HG02798 (cell line): ENCODE results near the gene KRTAP10-1.
"Not testable (repeated sequence)": the region's sequence is repeated elsewhere in the genome, so short reads cannot be mapped to it uniquely, and the experiment has no call there.

Experiments
- ATAC-seq: cut with Tn5 transposase; IDR thresholded peaks from one replicate; pipeline ENCODE4 v1.9.1; 2021; ENCODE audit warnings: mild to moderate bottlenecking; ENCODE audit not compliant: unreplicated experiment, poor library complexity

The KRTAP10-1 gene

GRCh38 chr21:44550807-44551206 is 10.8 kb upstream of the KRTAP10-1 start:
- ATAC-seq: no peak

- not testable (repeated sequence) for ATAC-seq
Observed at GRCh38 chr21:44550285-44550684, 10.3 kb upstream of the KRTAP10-1 start.

GRCh38 chr21:44549525-44550211 is 9.7 kb upstream of the KRTAP10-1 start:
- no peak for ATAC-seq

GRCh38 chr21:44548922-44549321 is 8.9 kb upstream of the KRTAP10-1 start:
- no peak for ATAC-seq

DNA sequence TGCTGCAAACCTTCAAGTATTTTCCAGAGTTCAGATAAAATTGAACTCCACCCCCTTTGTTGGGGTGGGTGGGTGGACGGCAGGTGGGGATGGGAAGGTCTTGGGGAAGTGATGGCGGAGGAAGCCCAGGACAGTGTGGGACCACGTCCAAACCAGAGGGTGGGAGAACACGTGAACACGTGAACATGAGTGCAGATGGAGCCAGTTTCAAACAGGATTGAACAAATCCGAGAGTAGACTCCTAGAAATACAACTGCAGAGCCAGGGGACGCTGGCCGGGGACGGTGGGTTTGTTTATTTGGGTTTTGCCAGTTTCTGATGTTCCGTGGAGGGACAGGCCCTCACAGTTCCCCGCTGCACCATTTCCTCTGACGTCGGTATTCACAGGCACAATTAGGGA is 8.4 kb upstream of the KRTAP10-1 start:
- ATAC-seq: no peak

- ATAC-seq: no peak
Observed at GRCh38 chr21:44547656-44548331, 7.8 kb upstream of the KRTAP10-1 start.

DNA sequence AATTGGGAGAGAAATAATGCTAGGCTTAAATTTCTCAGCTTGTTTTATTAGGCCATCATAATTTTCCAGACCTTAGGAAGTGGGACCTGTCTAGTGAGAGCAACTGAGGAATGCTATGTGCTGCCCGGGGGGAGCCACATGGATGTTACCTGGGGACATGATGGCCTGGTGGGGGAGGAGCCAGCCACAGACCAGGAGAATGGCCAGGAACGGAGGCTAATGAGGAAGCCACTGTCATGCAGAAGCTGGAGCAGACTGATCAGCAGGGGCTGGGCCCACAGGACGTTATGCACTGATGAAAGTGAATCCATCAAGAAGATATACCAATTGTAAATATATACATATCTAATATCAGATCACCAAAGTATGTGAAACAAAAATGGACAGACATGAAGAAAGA is 4.6 kb upstream of the KRTAP10-1 start:
- ATAC-seq: no peak

GRCh38 chr21:44542716-44543115 is 2.7 kb upstream of the KRTAP10-1 start:
- no peak for ATAC-seq

DNA sequence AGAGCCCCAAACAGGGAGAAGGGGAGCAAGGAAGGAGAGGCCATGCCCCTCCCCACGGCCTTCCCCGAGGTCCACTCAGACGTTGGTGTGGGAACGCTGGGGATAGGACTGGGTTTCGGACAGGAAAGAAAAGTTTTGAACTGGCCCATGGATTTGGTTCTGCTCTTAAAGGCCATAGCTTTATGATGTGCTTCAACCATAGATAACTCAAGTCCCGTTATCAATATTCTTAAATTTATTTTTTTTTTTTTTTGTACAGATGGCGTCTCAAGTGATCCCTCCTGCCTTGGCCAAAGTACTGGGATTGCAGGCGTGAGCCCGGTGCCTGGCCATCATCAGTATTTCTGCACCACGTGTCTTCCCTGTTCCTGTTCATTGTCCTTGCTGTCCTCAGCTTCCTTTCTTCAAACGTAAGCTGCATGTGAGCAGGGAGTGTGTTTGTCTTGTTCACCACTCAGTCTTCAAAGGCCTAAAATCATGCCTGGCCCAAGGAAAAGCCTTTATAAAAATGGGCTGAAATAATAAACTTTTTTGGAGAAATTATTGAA is 820 bp upstream of the KRTAP10-1 start:
- no peak for ATAC-seq

- no peak for ATAC-seq
Observed at GRCh38 chr21:44539046-44539445, 949 bp downstream of the KRTAP10-1 start.

DNA sequence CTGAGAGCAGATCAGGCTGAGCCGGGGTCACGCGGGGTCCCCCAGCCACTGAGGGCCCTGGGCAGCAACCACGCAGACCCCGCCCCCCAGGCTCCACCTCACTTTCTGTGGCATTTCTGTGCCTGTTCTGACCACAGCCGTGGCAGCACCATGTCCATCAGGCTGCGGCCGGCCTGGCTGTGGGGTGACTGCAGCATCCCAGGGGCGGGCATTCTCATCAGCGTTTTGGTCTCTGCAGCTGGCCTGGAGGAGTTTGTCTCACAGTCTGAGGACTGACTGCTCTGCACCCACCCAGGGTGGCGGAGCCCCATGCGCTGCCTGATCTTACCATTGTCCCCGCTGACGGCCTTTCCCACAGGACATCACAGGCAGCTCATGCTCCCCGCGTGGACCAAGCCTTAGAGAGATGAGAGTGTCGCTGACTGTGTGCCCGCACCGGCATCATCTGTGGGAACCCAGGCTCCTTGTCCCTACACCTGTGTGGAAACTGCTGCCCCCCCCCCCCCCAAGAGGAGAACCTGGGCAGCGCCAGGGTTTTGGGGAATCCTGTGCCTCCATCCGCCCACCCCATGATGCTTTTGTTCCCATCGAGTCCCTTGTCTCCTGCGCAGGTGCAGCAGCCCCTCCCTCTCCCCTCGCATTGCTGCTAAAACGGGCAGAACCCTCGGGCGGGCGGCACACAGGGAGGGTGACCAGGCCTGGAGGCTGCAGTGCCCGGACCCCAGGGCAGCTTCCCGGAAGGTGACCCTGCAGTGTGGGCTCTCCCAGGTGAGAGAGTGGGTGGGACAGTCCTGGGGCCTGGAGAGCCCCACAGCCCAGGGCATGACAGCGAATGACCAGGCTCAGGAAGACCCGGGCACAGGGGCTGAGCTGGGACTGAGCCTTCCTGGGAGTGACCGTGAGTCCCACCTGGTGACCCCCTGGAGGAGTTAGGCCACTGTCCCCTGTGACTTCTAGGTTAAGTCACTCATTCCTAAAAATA is 1.8 kb downstream of the KRTAP10-1 start:
- no peak for ATAC-seq

GRCh38 chr21:44535963-44536362 is 4.0 kb downstream of the KRTAP10-1 start:
- no peak for ATAC-seq

DNA sequence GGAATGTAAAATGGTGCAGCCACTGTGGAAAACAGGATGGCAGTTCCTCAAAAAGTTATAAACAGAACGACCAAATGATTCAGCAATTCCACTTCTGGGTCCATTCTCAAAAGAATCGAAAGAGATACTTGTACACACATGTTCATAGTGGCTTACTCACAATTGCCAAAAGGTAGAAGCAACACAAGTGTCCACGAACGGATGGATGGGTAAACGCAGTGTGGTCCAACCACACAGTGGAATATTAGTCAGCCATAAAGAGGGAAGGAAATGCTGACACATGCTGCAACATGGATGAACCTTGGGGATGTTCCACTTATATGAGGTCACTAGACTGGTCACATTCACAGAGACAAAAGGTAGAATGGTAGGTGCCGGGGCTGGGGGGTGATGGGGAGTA is 5.3 kb downstream of the KRTAP10-1 start:
- ATAC-seq: no peak

GRCh38 chr21:44533891-44534627 is 5.9 kb downstream of the KRTAP10-1 start:
- ATAC-seq: no peak

- ATAC-seq: no peak
Observed at GRCh38 chr21:44533121-44533890, 6.7 kb downstream of the KRTAP10-1 start.

DNA sequence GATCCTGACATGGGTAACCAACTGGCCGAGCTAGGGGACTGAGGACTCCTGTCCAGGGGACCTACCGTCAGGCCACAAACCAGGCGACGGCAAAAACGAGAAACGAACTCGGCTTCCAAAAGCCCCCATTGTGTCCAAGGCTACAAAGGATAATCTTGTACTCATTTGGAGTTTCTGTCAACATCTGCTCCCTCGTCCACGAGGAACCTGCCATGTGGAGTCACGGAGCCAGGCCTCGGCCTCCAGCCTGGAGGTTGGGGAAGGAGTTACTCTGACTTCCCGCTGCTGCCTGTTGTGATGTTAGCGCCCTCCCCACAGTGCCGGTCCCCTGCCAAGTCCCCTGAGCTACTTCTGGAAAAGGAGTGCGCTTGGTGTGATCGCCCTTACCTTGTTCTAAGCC is 7.3 kb downstream of the KRTAP10-1 start:
- no peak for ATAC-seq

DNA sequence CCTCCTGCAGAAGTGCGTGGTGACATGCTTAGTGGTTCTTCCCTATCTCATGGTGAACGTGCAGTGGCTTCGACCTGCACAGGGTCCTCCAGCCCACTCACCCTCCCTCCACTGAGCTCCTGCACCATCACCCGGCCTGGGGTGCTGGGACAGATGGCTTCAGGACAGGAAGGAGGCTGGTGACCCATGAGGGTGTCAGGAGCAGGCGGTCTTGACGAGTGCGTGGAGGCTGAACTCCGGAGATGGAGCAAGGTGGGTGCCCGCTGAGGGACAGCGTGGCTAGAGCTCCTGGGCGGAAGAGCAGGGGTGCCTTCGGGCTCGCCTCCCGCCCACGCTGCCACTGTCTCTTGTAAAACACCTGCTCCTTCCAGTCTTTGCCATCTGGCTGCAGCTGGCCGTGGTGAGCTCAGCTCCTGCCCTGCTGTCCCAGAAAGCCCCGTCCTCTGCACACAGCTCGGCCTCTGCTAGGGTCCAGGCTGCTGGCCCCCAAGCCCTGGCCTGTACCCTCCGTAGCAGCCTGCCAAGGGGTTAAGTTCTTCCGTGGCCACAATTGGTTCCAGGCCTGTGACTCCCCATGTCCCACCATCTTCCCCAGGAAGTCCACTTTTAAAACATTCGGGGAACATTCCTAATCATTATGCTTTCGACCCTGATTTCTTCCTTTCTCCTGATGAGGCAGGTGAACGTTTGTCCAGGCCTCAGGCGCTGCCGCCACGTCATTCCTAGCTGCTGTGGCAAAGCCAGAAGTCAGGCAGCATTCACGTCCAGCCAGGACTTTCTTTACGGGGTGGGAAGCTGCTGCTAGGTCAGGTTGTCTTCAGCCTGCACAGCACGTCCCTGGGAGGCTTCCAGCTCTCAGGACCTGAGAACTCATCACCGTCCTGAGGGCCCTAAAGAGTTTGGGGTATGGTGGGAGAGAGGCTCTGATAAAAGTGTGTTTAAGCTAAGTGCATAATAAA is 8.1 kb downstream of the KRTAP10-1 start:
- no peak for ATAC-seq
